K562 (cell line): ENCODE data around the gene KCNC3. TPM values are rescaled to one million over a fixed set of nuclear protein-coding genes. Genes with fewer than 3 reads are reported as not detected.

Experiments used
- BDP1 ChIP-seq: IDR thresholded peaks from 3 replicates; pipeline ENCODE4 v1.6.1; 2011; ENCODE audit not compliant: insufficient read length, insufficient read depth
- CHD7 ChIP-seq: fragments of 200-600 bp; sonication (generic); IDR thresholded peaks from one replicate; pipeline ENCODE4 v1.6.1; 2012; ENCODE audit warnings: mild to moderate bottlenecking, low read depth, low read length, inconsistent platforms
- HDAC8 ChIP-seq: fragments of 450-650 bp; IDR thresholded peaks from 2 replicates; pipeline ENCODE4 v1.6.1; 2016; ENCODE audit warnings: mild to moderate bottlenecking, missing genetic modification characterization, moderate library complexity, missing compliant biosample characterization
- PYGO2 ChIP-seq: fragments of 450-650 bp; IDR thresholded peaks from 2 replicates; pipeline ENCODE4 v1.6.1; 2016; ENCODE audit warnings: mild to moderate bottlenecking, missing genetic modification characterization, moderate library complexity, missing compliant biosample characterization
- RBBP5 ChIP-seq: fragments of 200-600 bp; sonication (generic); IDR thresholded peaks from 2 replicates; pipeline ENCODE4 v1.6.1; 2012; ENCODE audit warnings: borderline replicate concordance, mild to moderate bottlenecking, low read length, control low read depth, inconsistent platforms; ENCODE audit not compliant: insufficient read depth, poor library complexity, severe bottlenecking
- SP2 ChIP-seq: IDR thresholded peaks from 2 replicates; pipeline ENCODE4 v1.6.1; 2011; ENCODE audit warnings: mild to moderate bottlenecking, low read depth, low read length, moderate library complexity; ENCODE audit not compliant: poor library complexity, severe bottlenecking; ENCODE audit errors: extremely low read depth
- polyA plus RNA-seq, 8 experiments: library from polyadenylated mRNA; depleted of rRNA in 4 of 8; stranded (reverse) in 5 of 8; unstranded in 3 of 8; fragments of >200 nt; fragmentation: Nextera tagmentation in 2 of 8; fragmentation: Illumina TruSeq in 1 of 8; extraction: Ambion mirVana in 2 of 8; extraction: Trizol in 1 of 8; gene quantifications; 2 replicates each; pipeline versions ENCODE4 v1.2.1 to v1.2.3, GENCODE V29; 2011 to 2014; ENCODE audit warnings: inconsistent platforms in 1 of 8, missing spikeins in 1 of 8
- total RNA-seq, 7 experiments: library from RNA; depleted of rRNA in 6 of 7; stranded (reverse); fragments of >200 nt in 6 of 7; fragmentation: Illumina TruSeq in 2 of 7; extraction: Trizol in 2 of 7; gene quantifications; 2 replicates each; pipeline versions ENCODE4 v1.2.1 to v1.2.3, GENCODE V29; 2011 to 2021; ENCODE audit warnings: low replicate concordance in 1 of 7

The KCNC3 gene
- total and polyA plus RNA-seq, 9 of the 15 experiments (the other 6 are each of a cell fraction or from before 2014, with no cell fraction given), result 0.03 to 26.2 (median 2.0) TPM

GRCh38 chr19:50280074-50280473 lies 49.1 kb downstream of the KCNC3 start (continued):
- no peak for TF ChIP-seq CHD7
- TF ChIP-seq HDAC8 (tag), result no peak
- TF ChIP-seq PYGO2 (tag), result no peak
- TF ChIP-seq RBBP5, result no peak
- TF ChIP-seq SP2, result no peak
- TF ChIP-seq BDP1, result no peak
